ENCODE data around the gene GAN.

GRCh38 chr16:81394416-81394815 is 79.7 kb downstream of the GAN start:
- TF ChIP-seq CTCF (IDR thresholded peaks at IDR 0.05) (no peak), POLR2A (IDR thresholded peaks at IDR 0.05) (no peak)

All from testis (tissue), 2 donors.